ENCODE measurements around the gene TMEM117.

TMEM117 gene

GRCh38 chr12:44158746-44159145 is 322.9 kb downstream of the TMEM117 start:
- no peaks in the 10 kb centered on the region for H3K79me2 ChIP-seq (ENCODE audit: insufficient read depth, low read length)
- H2AFZ ChIP-seq (ENCODE audit: low read length), result no peak overlapping the region
- peaks cover 10% of the 10 kb centered on the region for H3K4me1 ChIP-seq (ENCODE audit: insufficient read depth, low read length, severe bottlenecking)
- TF ChIP-seq, protein P1, sequence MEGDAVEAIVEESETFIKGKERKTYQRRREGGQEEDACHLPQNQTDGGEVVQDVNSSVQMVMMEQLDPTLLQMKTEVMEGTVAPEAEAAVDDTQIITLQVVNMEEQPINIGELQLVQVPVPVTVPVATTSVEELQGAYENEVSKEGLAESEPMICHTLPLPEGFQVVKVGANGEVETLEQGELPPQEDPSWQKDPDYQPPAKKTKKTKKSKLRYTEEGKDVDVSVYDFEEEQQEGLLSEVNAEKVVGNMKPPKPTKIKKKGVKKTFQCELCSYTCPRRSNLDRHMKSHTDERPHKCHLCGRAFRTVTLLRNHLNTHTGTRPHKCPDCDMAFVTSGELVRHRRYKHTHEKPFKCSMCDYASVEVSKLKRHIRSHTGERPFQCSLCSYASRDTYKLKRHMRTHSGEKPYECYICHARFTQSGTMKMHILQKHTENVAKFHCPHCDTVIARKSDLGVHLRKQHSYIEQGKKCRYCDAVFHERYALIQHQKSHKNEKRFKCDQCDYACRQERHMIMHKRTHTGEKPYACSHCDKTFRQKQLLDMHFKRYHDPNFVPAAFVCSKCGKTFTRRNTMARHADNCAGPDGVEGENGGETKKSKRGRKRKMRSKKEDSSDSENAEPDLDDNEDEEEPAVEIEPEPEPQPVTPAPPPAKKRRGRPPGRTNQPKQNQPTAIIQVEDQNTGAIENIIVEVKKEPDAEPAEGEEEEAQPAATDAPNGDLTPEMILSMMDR (IDR thresholded peaks at IDR 0.05; ENCODE audit: low read length), result no peak
- no peak for TF ChIP-seq EZH2 (IDR thresholded peaks at IDR 0.05; ENCODE audit: borderline replicate concordance, low read length)
- H3K9ac ChIP-seq (ENCODE audit: low read length), result no peak overlapping the region
- no peaks in the 10 kb centered on the region for H4K20me1 ChIP-seq (ENCODE audit: insufficient read depth, low read length)
- H3F3A ChIP-seq (ENCODE audit: insufficient read depth, low read length), result no peaks in the 10 kb centered on the region
- H3K9me3 ChIP-seq (ENCODE audit: low read length), result no peaks in the 10 kb centered on the region
- no peaks in the 10 kb centered on the region for H3K36me3 ChIP-seq (ENCODE audit: insufficient read depth, low read length)
- no peak overlapping the region for H3K4me3 ChIP-seq (ENCODE audit: low read depth, low read length, poor library complexity, severe bottlenecking)
- no peaks in the 10 kb centered on the region for H3K9me2 ChIP-seq (ENCODE audit: low read depth, low read length)
- H3K4me2 ChIP-seq (ENCODE audit: low read length), result no peak overlapping the region
- no peak overlapping the region for H3K27ac ChIP-seq (ENCODE audit: low read depth, low read length, poor library complexity, severe bottlenecking)
- H3K27me3 ChIP-seq (ENCODE audit: insufficient read depth, low read length), result no peaks in the 10 kb centered on the region

- TF ChIP-seq, protein P1 (IDR thresholded peaks at IDR 0.05; ENCODE audit: low read length), result no peak
- TF ChIP-seq EZH2 (IDR thresholded peaks at IDR 0.05; ENCODE audit: borderline replicate concordance, low read length), result no peak
- Histone ChIP-seq H3K4me3 (ENCODE audit: low read depth, low read length, poor library complexity, severe bottlenecking) (no peak overlapping the region), H3K9me2 (ENCODE audit: low read depth, low read length) (no peaks in the 10 kb centered on the region), H4K20me1 (ENCODE audit: insufficient read depth, low read length) (no peaks in the 10 kb centered on the region), H3K27ac (ENCODE audit: low read depth, low read length, poor library complexity, severe bottlenecking) (no peak overlapping the region), H2AFZ (ENCODE audit: low read length) (no peak overlapping the region), H3K27me3 (ENCODE audit: insufficient read depth, low read length) (no peaks in the 10 kb centered on the region), H3K79me2 (ENCODE audit: insufficient read depth, low read length) (no peaks in the 10 kb centered on the region), H3K4me2 (ENCODE audit: low read length) (no peak overlapping the region), H3K36me3 (ENCODE audit: insufficient read depth, low read length) (no peaks in the 10 kb centered on the region), H3K4me1 (ENCODE audit: insufficient read depth, low read length, severe bottlenecking) (peaks cover 10% of the 10 kb centered on the region), H3F3A (ENCODE audit: insufficient read depth, low read length) (no peaks in the 10 kb centered on the region), H3K9me3 (ENCODE audit: low read length) (no peaks in the 10 kb centered on the region), H3K9ac (ENCODE audit: low read length) (no peak overlapping the region)
Observed at GRCh38 chr12:44159216-44159615, 323.3 kb downstream of the TMEM117 start.

DNA sequence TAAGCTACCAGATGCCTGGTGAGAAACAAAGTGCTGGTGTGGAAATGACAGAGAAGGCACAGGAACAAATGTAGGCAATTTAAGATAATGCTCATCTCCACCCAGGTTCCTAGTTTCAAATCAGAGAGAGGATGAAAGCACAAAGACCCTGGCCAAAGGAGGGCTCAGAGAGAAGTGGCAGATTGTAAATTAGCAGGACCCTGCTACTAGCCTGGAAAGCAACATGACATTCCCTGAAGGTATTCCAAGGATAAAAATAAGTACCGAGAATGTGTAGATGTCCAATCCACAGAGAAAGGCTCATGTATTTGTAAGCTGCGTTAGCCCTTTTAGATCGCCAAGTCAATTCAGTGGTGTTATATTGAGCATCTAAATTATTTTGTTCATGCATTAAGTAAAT is 324.0 kb downstream of the TMEM117 start:
- H3K9me2 ChIP-seq (ENCODE audit: low read depth, low read length), result no peaks in the 10 kb centered on the region
- no peaks in the 10 kb centered on the region for H3K9me3 ChIP-seq (ENCODE audit: low read length)
- no peaks in the 10 kb centered on the region for H3K36me3 ChIP-seq (ENCODE audit: insufficient read depth, low read length)
- no peaks in the 10 kb centered on the region for H3K27me3 ChIP-seq (ENCODE audit: insufficient read depth, low read length)
- TF ChIP-seq EZH2 (IDR thresholded peaks at IDR 0.05; ENCODE audit: borderline replicate concordance, low read length), result no peak
- TF ChIP-seq, protein P1 (IDR thresholded peaks at IDR 0.05; ENCODE audit: low read length), result no peak
- no peak overlapping the region for H3K4me2 ChIP-seq (ENCODE audit: low read length)
- H3K79me2 ChIP-seq (ENCODE audit: insufficient read depth, low read length), result no peaks in the 10 kb centered on the region
- no peak overlapping the region for H2AFZ ChIP-seq (ENCODE audit: low read length)
- no peaks in the 10 kb centered on the region for H3F3A ChIP-seq (ENCODE audit: insufficient read depth, low read length)
- no peaks in the 10 kb centered on the region for H4K20me1 ChIP-seq (ENCODE audit: insufficient read depth, low read length)
- no peak overlapping the region for H3K9ac ChIP-seq (ENCODE audit: low read length)
- H3K4me1 ChIP-seq (ENCODE audit: insufficient read depth, low read length, severe bottlenecking), result peaks cover 10% of the 10 kb centered on the region
- no peak overlapping the region for H3K4me3 ChIP-seq (ENCODE audit: low read depth, low read length, poor library complexity, severe bottlenecking)
- H3K27ac ChIP-seq (ENCODE audit: low read depth, low read length, poor library complexity, severe bottlenecking), result no peak overlapping the region

Data from OCI-LY1 (cell line).